HepG2 (cell line): ENCODE measurements around the gene GIPC2. TPM values are rescaled to one million over a fixed set of nuclear protein-coding genes. Genes with fewer than 3 reads are reported as not detected.

Experiments
- ARNT2 ChIP-seq: sonication (generic); formaldehyde crosslinking; IDR thresholded peaks from 2 replicates; pipeline ENCODE4 v1.8.0; 2022; ENCODE audit warnings: mild to moderate bottlenecking, low read depth, missing genetic modification reagents, moderate library complexity
- ATRX ChIP-seq: sonication (generic); formaldehyde crosslinking; IDR thresholded peaks from 2 replicates; pipeline ENCODE4 v1.4.0; 2020; ENCODE audit warnings: missing genetic modification reagents, borderline replicate concordance
- E2F1 ChIP-seq: sonication (generic); formaldehyde crosslinking; IDR thresholded peaks from 2 replicates; pipeline ENCODE4 v1.5.0; 2020; ENCODE audit warnings: missing genetic modification reagents
- MAFF ChIP-seq: IDR thresholded peaks from 2 replicates; pipeline ENCODE4 v1.6.1; 2011; ENCODE audit warnings: low read depth, low read length, improper control_type of control experiment
- MTF2 ChIP-seq: sonication (generic); formaldehyde crosslinking; IDR thresholded peaks from 2 replicates; pipeline ENCODE4 v1.5.0; 2020; ENCODE audit warnings: missing genetic modification reagents, borderline replicate concordance
- NPAS2 ChIP-seq: sonication (generic); formaldehyde crosslinking; IDR thresholded peaks from 2 replicates; pipeline ENCODE4 v1.8.0; 2022; ENCODE audit warnings: mild to moderate bottlenecking, missing genetic modification reagents, borderline replicate concordance
- NR1H2 ChIP-seq: sonication (generic); formaldehyde crosslinking; IDR thresholded peaks from 2 replicates; pipeline ENCODE4 v1.8.1; 2022; ENCODE audit warnings: low read depth, missing genetic modification reagents, borderline replicate concordance
- SNAPC4 ChIP-seq: sonication (generic); formaldehyde crosslinking; IDR thresholded peaks from 2 replicates; pipeline ENCODE4 v1.4.0; 2020; ENCODE audit warnings: mild to moderate bottlenecking, missing genetic modification reagents
- TARDBP ChIP-seq: sonication (generic); formaldehyde crosslinking; IDR thresholded peaks from 2 replicates; pipeline ENCODE4 v1.8.0; 2022; ENCODE audit warnings: mild to moderate bottlenecking, missing genetic modification reagents
- TOPORS ChIP-seq: sonication (generic); formaldehyde crosslinking; IDR thresholded peaks from 2 replicates; pipeline ENCODE4 v1.8.0; 2023; ENCODE audit warnings: mild to moderate bottlenecking, missing genetic modification reagents
- TSC22D2 ChIP-seq: sonication (generic); formaldehyde crosslinking; IDR thresholded peaks from 2 replicates; pipeline ENCODE4 v1.5.1; 2020; ENCODE audit warnings: missing genetic modification reagents, mild to moderate bottlenecking, borderline replicate concordance
- ZNF326 ChIP-seq: sonication (generic); formaldehyde crosslinking; IDR thresholded peaks from 2 replicates; pipeline ENCODE4 v1.4.0; 2020; ENCODE audit warnings: missing genetic modification reagents, borderline replicate concordance
- ZNF484 ChIP-seq: sonication (generic); formaldehyde crosslinking; IDR thresholded peaks from 2 replicates; pipeline ENCODE4 v1.5.1; 2020; ENCODE audit warnings: mild to moderate bottlenecking, low read depth, missing genetic modification reagents, borderline replicate concordance
- ZNF550 ChIP-seq: sonication (generic); formaldehyde crosslinking; IDR thresholded peaks from 2 replicates; pipeline ENCODE4 v1.4.0; 2020; ENCODE audit warnings: mild to moderate bottlenecking, missing genetic modification reagents, borderline replicate concordance
- ZNF563 ChIP-seq: sonication (generic); formaldehyde crosslinking; IDR thresholded peaks from 2 replicates; pipeline ENCODE4 v1.8.0; 2022; ENCODE audit warnings: mild to moderate bottlenecking, moderate library complexity, missing genetic modification reagents
- ZNF580 ChIP-seq: IDR thresholded peaks from 2 replicates; pipeline ENCODE4 v1.6.1; 2016; ENCODE audit warnings: low read depth, borderline replicate concordance
- ZNF850 ChIP-seq: sonication (generic); formaldehyde crosslinking; conservative IDR thresholded peaks from 2 replicates; pipeline ENCODE4 v1.9.0; 2021; ENCODE audit warnings: mild to moderate bottlenecking, missing genetic modification reagents
- polyA plus RNA-seq, 8 experiments: library from polyadenylated mRNA; depleted of rRNA in 3 of 8; stranded (reverse) in 7 of 8; unstranded in 1 of 8; fragments of >200 nt; fragmentation: Illumina TruSeq in 4 of 8; extraction: Trizol in 4 of 8; gene quantifications; 2 replicates each; pipeline versions ENCODE4 v1.2.1 to v1.2.3, GENCODE V29; 2011 to 2016; ENCODE audit warnings: low read depth in 4 of 8, missing spikeins in 1 of 8, mixed read lengths in 1 of 8; ENCODE audit not compliant: insufficient read depth in 1 of 8
- total RNA-seq, 5 experiments: library from RNA; depleted of rRNA; stranded (reverse); fragments of >200 nt; fragmentation: Illumina TruSeq; extraction: Trizol; gene quantifications; 2 replicates each; pipeline ENCODE4 v1.2.3, GENCODE V29; 2016; ENCODE audit warnings: low read depth in 1 of 5
- TF ChIP-seq, protein P1 (sequence below): sonication (generic); formaldehyde crosslinking; IDR thresholded peaks from 2 replicates; pipeline ENCODE4 v1.4.0; 2020; ENCODE audit warnings: missing genetic modification reagents, borderline replicate concordance
- TF ChIP-seq, protein P2 (sequence below): sonication (generic); formaldehyde crosslinking; IDR thresholded peaks from 2 replicates; pipeline ENCODE4 v1.8.0; 2022; ENCODE audit warnings: missing genetic modification reagents, low read depth, mild to moderate bottlenecking, borderline replicate concordance

The GIPC2 gene
- total and polyA plus RNA-seq, 2 of the 13 experiments (the other 11 are each of a cell fraction or from before 2014, with no cell fraction given), result 6.1 to 21.6 TPM

DNA sequence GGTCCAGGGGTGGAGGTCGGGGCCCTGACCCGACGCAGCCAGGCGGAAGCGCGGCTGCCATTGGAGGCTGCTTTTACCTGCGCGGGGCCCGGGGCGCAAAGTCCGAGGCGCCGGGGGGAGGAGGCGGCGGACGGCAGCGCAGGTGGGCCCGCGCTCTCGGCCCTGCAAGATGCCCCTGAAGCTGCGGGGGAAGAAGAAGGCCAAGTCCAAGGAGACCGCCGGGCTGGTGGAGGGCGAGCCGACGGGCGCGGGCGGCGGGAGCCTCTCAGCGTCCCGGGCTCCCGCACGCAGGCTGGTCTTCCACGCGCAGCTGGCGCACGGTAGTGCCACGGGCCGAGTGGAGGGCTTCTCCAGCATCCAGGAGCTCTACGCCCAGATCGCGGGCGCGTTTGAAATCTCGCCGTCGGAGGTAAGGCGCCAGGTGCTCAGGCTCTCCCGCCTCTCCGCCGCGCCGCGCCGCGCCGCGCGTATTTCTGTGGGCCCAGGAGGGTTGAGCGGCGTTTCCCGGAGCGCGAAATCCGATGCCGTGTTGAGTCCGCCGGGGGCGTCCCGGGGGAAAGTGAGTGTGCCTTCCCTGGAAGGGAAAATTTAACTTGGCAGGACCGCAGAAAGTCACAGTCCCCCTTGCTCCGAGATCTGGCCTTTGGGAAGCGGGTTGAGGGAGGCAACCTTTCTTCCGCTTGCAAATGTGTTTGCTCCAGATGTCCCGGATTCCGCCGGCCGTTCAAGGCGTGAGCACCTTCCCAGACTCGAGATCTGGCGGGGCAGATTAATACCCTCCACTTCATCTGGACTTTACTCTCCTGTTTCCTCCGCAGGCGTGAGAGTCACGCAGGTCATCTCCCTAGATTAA lies at the start of gene GIPC2 (continued):
- TF ChIP-seq E2F1 (CRISPR knock-in tag) (peak; percentile 49; the same call in 1 of the 2 replicates), ATRX (no peak), SNAPC4 (no peak), ARNT2 (CRISPR knock-in tag) (peak; percentile 64), MTF2 (0 out of 2 replicates have a peak, but pooled peaks have one; percentile 26), NR1H2 (CRISPR knock-in tag) (no peak), TARDBP (CRISPR knock-in tag) (peak; percentile 44; the same call in 1 of the 2 replicates), ZNF326 (no peak), ZNF850 (no peak), ZNF550 (CRISPR knock-in tag) (no peak), TSC22D2 (CRISPR knock-in tag) (no peak), MAFF (no peak), ZNF580 (CRISPR knock-in tag) (no peak), TOPORS (CRISPR knock-in tag) (peak; percentile 79; the same call in 1 of the 2 replicates), NPAS2 (CRISPR knock-in tag) (no peak), ZNF484 (CRISPR knock-in tag) (no peak), ZNF563 (peak; percentile 84; the same call in 1 of the 2 replicates)
- TF ChIP-seq, protein P1, sequence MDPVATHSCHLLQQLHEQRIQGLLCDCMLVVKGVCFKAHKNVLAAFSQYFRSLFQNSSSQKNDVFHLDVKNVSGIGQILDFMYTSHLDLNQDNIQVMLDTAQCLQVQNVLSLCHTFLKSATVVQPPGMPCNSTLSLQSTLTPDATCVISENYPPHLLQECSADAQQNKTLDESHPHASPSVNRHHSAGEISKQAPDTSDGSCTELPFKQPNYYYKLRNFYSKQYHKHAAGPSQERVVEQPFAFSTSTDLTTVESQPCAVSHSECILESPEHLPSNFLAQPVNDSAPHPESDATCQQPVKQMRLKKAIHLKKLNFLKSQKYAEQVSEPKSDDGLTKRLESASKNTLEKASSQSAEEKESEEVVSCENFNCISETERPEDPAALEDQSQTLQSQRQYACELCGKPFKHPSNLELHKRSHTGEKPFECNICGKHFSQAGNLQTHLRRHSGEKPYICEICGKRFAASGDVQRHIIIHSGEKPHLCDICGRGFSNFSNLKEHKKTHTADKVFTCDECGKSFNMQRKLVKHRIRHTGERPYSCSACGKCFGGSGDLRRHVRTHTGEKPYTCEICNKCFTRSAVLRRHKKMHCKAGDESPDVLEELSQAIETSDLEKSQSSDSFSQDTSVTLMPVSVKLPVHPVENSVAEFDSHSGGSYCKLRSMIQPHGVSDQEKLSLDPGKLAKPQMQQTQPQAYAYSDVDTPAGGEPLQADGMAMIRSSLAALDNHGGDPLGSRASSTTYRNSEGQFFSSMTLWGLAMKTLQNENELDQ, result no peak
- TF ChIP-seq, protein P2, sequence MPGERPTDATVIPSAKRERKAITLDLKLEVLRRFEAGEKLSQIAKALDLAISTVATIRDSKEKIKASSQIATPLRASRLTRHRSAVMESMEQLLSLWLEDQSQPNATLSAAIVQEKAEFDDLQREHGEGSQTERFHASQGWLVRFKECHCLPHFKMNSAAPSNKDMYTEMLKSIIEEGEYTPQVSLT, result no peak
